CD4-positive, alpha-beta T cell (primary cell): ENCODE data around the gene SERPINI1. TPM values are rescaled to one million over a fixed set of nuclear protein-coding genes. Genes with fewer than 3 reads are reported as not detected.
A peak's percentile ranks its signal among the peaks of the same experiment; 100 is the strongest.

Experiments used
- ATAC-seq: fragments of 200-7000 bp; cut with Tn5 transposase; one replicate; pipeline ENCODE4 v1.10.0; 2022; ENCODE audit warnings: mild to moderate bottlenecking; ENCODE audit not compliant: poor library complexity
- CTCF ChIA-PET: fragments of 350-600 bp; sonication (Branson Sonifier 250); formaldehyde crosslinking; loops from one replicate; lab custom pipeline; 2021; ENCODE audit warnings: antibody characterized with exemption, inconsistent platforms; lab: Charles Lee
- POLR2A ChIA-PET: fragments of 350-600 bp; sonication (Branson Sonifier 250); formaldehyde crosslinking; loops from one replicate; lab custom pipeline; 2021; ENCODE audit warnings: antibody characterized with exemption, inconsistent platforms; lab: Charles Lee
- DNase-seq, 14 experiments: peaks; one replicate each; pipeline ENCODE4 v3.0.0-alpha.2; 2013 to 2020; ENCODE audit warnings: mixed read lengths in 2 of 14
- H3K27ac ChIP-seq, 2 donors: one replicate each; pipeline versions ENCODE4 v1.5.1 to v1.7.0; 2013; ENCODE audit warnings: low read length in 2 of 2, low read depth in 1 of 2, mild to moderate bottlenecking in 1 of 2
- H3K27me3 ChIP-seq, 2 experiments: 1 replicate in 1 of 2; 2 replicates in 1 of 2; pipeline versions ENCODE4 v1.6.1 to v1.7.0; 2013; ENCODE audit warnings: low read length in 2 of 2, control low read depth in 1 of 2, mild to moderate bottlenecking in 1 of 2, moderate library complexity in 1 of 2; ENCODE audit not compliant: insufficient read depth in 2 of 2, control insufficient read depth in 1 of 2
- H3K36me3 ChIP-seq: one replicate; pipeline ENCODE4 v1.6.1; 2013; ENCODE audit warnings: low read length, control low read depth; ENCODE audit not compliant: insufficient read depth
- H3K4me1 ChIP-seq: one replicate; pipeline ENCODE4 v1.6.1; 2013; ENCODE audit warnings: low read length, control low read depth; ENCODE audit not compliant: insufficient read depth
- H3K4me3 ChIP-seq: one replicate; pipeline ENCODE4 v1.5.1; 2013; ENCODE audit warnings: mild to moderate bottlenecking, low read length, moderate library complexity
- H3K9me3 ChIP-seq, 2 experiments: 1 replicate in 1 of 2; 2 replicates in 1 of 2; pipeline versions ENCODE4 v1.6.1 to v1.7.0; 2013; ENCODE audit warnings: low read length in 2 of 2, mild to moderate bottlenecking in 2 of 2, control low read depth in 1 of 2, moderate library complexity in 1 of 2; ENCODE audit not compliant: control insufficient read depth in 1 of 2, insufficient read depth in 1 of 2
- H3K27ac Mint-ChIP-seq: one replicate; pipeline ENCODE4 v1.8.0; 2020; ENCODE audit warnings: mixed read lengths
- H3K27me3 Mint-ChIP-seq: one replicate; pipeline ENCODE4 v1.8.0; 2021; ENCODE audit warnings: mixed read lengths
- H3K36me3 Mint-ChIP-seq: one replicate; pipeline ENCODE4 v1.8.0; 2021; ENCODE audit warnings: low read depth, mixed read lengths
- H3K4me1 Mint-ChIP-seq: one replicate; pipeline ENCODE4 v1.8.0; 2021; ENCODE audit warnings: low read depth, mixed read lengths
- H3K4me3 Mint-ChIP-seq: one replicate; pipeline ENCODE4 v1.8.0; 2020; ENCODE audit warnings: mild to moderate bottlenecking, mixed read lengths
- H3K9me3 Mint-ChIP-seq: one replicate; pipeline ENCODE4 v1.8.0; 2020; ENCODE audit warnings: mixed read lengths
- intact Hi-C, 2 experiments: fragments of 100-400 bp; cut with DNase I in 1 of 2; cut with micrococcal nuclease in 1 of 2; formaldehyde crosslinking; loops; one replicate each; pipeline versions ENCODE4 v1.15.1 to v1.9.0; 2023 to 2025; cut with DNase I, micrococcal nuclease
- total RNA-seq, 174 experiments: library from RNA in 2 of 174; stranded (reverse) in 2 of 174; gene quantifications; one replicate each; pipeline ENCODE4 v1.2.3 and lab custom pipeline; 2021 to 2026
- TF ChIP-seq, protein P1 (sequence below): fragments of 200-600 bp; IDR thresholded peaks from one replicate; pipeline ENCODE4 v1.8.0; 2022; ENCODE audit warnings: antibody characterized with exemption, mild to moderate bottlenecking

Gene SERPINI1
- total RNA-seq, 2 experiments from 2014 or later = 0.64 to 0.66 TPM

DNA sequence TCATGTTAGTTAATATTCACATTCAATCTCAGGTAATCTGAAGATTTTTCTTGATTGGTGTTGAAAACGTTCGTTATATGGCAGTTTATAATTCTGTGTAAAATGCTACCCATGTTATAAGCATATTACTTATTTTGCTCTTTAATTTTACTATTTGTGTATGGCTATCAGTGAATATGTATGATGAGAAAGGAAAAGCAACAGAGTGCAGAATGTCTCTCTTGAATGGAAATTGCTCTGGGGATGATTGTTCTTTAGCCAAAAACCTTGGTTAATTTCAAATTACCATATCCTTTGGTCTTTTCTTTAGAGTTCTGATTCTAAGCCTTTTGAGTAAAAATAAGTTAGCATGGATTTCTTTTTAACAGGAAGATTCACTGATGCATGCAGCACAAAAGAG is 2.5 kb downstream of the SERPINI1 start:
- no peaks in the 10 kb centered on the region for H3K27me3 ChIP-seq

DNA sequence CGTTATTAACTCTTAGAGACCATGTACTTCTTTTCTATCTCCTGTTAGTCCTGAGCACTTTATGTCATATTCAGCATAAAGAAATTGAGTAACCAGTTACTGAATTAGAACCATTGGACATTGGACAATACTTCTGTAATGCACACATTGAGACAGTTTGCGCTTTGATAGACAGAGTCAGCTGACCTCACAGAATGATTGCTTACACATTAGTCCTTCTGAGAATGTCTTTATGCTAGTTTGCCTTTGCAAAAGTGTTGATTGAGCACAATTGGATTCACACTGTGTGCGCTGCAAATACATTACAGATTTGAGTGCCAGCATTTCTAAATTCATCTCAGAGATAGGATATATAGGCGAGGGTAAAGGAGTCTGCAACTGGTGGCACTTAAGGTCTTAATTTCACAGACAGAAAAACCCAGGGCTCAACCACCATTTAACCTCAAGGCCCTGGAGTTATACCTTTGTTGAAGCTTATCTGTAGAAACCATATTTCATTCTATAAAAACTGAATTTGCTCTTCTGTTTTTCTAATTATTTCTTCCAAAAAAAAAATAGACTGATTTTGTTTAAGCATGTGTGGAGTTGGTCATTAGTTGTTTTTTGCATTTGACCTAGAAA is 3.8 kb downstream of the SERPINI1 start:
- H3K9me3 ChIP-seq = no peaks in the 10 kb centered on the region
- TF ChIP-seq, protein P1, sequence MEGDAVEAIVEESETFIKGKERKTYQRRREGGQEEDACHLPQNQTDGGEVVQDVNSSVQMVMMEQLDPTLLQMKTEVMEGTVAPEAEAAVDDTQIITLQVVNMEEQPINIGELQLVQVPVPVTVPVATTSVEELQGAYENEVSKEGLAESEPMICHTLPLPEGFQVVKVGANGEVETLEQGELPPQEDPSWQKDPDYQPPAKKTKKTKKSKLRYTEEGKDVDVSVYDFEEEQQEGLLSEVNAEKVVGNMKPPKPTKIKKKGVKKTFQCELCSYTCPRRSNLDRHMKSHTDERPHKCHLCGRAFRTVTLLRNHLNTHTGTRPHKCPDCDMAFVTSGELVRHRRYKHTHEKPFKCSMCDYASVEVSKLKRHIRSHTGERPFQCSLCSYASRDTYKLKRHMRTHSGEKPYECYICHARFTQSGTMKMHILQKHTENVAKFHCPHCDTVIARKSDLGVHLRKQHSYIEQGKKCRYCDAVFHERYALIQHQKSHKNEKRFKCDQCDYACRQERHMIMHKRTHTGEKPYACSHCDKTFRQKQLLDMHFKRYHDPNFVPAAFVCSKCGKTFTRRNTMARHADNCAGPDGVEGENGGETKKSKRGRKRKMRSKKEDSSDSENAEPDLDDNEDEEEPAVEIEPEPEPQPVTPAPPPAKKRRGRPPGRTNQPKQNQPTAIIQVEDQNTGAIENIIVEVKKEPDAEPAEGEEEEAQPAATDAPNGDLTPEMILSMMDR = no peak
- CTCF ChIA-PET = no interaction called here

More for the DNA sequence above, 2.5 kb downstream of the SERPINI1 start:
- Mint-ChIP-seq H3K27me3 (no peaks in the 10 kb centered on the region), H3K4me3 (no peak overlapping the region), H3K27ac (no peak overlapping the region), H3K9me3 (no peaks in the 10 kb centered on the region), H3K4me1 (peaks cover 20% of the 10 kb centered on the region), H3K36me3 (no peaks in the 10 kb centered on the region)
- CTCF ChIA-PET = no interaction called here
- POLR2A ChIA-PET = no interaction called here
- DNase-seq = no peak
- intact Hi-C loops = loop anchor here in 1 of 2 experiments (2.0 kb wide), 1 partner anchor 357 kb away; the partner anchor contains the start of gene ZBBX
- Histone ChIP-seq H3K4me3 (no peak overlapping the region), H3K9me3 (no peaks in the 10 kb centered on the region), H3K4me1 (no peaks in the 10 kb centered on the region), H3K27ac (no peak overlapping the region), H3K36me3 (no peaks in the 10 kb centered on the region)
- ATAC-seq = no peak
- TF ChIP-seq, protein P1 = no peak

DNA sequence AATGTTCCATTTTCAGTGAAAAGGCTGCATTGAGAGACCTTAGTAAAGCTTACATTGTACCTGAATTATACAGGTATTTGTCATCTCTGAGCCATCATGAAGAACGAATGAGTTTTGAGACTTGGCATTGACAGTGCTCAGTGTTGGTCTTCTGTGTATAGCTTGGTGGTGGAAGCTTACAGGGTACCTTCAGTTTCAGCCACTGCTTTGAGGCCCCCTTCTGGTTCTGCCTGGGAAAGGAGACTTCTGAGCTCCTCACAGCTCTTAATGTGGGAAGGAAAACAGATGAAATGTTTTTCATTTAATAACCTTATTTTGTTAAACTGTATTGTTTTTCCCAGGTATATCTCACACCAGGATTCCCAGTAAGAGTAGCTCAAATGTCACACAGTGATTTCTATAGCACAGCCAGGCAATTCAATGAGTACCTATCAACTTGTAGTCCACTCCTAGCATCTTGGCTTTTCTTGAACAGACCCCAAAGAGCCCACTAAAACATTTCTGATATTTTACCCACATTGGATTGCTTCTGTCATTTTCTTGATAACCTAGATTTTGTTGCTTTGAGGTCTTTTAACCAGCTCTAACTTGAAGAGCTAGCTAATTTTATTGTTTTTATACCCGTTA is 5.6 kb downstream of the SERPINI1 start:
- intact Hi-C loops = loop anchor here in 1 of 2 experiments (1.0 kb wide), 1 partner anchor 361 kb away; the partner anchor contains the start of gene ZBBX

More for the DNA sequence above, 3.8 kb downstream of the SERPINI1 start:
- no peak overlapping the region for H3K27ac Mint-ChIP-seq
- no peak overlapping the region for H3K4me3 Mint-ChIP-seq
- Histone ChIP-seq H3K27me3 (no peaks in the 10 kb centered on the region), H3K4me1 (no peaks in the 10 kb centered on the region), H3K4me3 (no peak overlapping the region), H3K36me3 (no peaks in the 10 kb centered on the region), H3K27ac (no peak overlapping the region)
- no peak for DNase-seq
- no peaks in the 10 kb centered on the region for H3K36me3 Mint-ChIP-seq
- POLR2A ChIA-PET = no interaction called here
- intact Hi-C loops = loop anchor here in 1 of 2 experiments (2.0 kb wide), 1 partner anchor 358 kb away; the partner anchor contains the start of gene ZBBX
- no peaks in the 10 kb centered on the region for H3K27me3 Mint-ChIP-seq
- no peak for ATAC-seq
- no peaks in the 10 kb centered on the region for H3K9me3 Mint-ChIP-seq
- H3K4me1 Mint-ChIP-seq = peaks cover 20% of the 10 kb centered on the region

More for the DNA sequence above, 5.6 kb downstream of the SERPINI1 start:
- peak in 11 of 14 experiments; percentile 1 to 52 (median 9) for DNase-seq
- H3K27ac Mint-ChIP-seq = no peak overlapping the region
- TF ChIP-seq, protein P1 = peak; percentile 40
- no peaks in the 10 kb centered on the region for H3K27me3 Mint-ChIP-seq
- peak; percentile 67 for ATAC-seq
- H3K4me3 ChIP-seq = no peak overlapping the region
- no peaks in the 10 kb centered on the region for H3K9me3 ChIP-seq
- H3K9me3 Mint-ChIP-seq = no peaks in the 10 kb centered on the region
- no peaks in the 10 kb centered on the region for H3K36me3 ChIP-seq
- no peaks in the 10 kb centered on the region for H3K4me1 ChIP-seq
- ChIA-PET POLR2A (interaction anchor here (1.1 kb wide), 1 partner anchor 361 kb away, joined by 3 read pairs; the partner anchor contains the start of gene ZBBX), CTCF (interaction anchor here (0.7 kb wide), 1 partner anchor 48 kb away, joined by 3 read pairs; no protein-coding TSS in a partner anchor)
- H3K36me3 Mint-ChIP-seq = no peaks in the 10 kb centered on the region
- H3K27ac ChIP-seq = no peak overlapping the region
- H3K27me3 ChIP-seq = no peaks in the 10 kb centered on the region
- H3K4me3 Mint-ChIP-seq = no peak overlapping the region
- H3K4me1 Mint-ChIP-seq = peaks cover 20% of the 10 kb centered on the region
